ENCODE data around the gene SHMT2.
A peak's percentile ranks its signal among the peaks of the same experiment; 100 is the strongest.

SHMT2 gene

DNA sequence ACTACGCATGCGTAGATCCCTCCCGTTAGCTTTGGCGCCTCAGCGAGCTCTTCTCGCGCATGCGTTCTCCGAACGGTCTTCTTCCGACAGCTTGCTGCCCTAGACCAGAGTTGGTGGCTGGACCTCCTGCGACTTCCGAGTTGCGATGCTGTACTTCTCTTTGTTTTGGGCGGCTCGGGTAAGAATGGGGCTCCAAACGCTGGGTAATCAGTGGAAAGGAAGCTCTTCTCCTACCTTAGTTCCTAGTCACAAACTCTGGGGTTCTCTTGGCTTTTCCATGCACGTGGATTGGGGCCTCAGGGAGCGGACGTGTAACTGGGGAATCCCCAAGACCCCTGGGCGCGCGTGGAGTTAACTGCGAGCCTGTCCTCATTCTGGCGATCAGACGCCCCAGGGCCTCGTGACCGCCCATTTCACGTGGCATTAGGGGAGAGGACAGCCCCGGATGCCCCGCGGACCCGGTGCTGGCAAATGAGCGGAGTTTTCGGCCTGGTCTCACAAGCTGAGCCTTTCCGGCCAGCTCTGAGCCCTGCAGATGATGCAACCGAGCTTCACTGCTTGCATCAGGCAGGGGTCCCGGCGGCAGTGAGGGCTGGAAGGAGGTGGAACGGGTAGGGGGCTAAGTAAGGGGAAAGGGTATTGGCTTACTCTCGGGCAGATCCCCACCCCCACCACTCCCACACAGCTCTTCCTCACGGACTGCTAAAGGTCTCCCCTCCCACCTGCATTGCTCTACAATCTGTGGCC, at the start of gene SHMT2:
Gene SHMT2 (plus strand): TSS at position 78 of the 747 bp plus-strand sequence. CDS start 68 bp downstream, at position 146.
- peak; percentile 98 for DNase-seq

DNA sequence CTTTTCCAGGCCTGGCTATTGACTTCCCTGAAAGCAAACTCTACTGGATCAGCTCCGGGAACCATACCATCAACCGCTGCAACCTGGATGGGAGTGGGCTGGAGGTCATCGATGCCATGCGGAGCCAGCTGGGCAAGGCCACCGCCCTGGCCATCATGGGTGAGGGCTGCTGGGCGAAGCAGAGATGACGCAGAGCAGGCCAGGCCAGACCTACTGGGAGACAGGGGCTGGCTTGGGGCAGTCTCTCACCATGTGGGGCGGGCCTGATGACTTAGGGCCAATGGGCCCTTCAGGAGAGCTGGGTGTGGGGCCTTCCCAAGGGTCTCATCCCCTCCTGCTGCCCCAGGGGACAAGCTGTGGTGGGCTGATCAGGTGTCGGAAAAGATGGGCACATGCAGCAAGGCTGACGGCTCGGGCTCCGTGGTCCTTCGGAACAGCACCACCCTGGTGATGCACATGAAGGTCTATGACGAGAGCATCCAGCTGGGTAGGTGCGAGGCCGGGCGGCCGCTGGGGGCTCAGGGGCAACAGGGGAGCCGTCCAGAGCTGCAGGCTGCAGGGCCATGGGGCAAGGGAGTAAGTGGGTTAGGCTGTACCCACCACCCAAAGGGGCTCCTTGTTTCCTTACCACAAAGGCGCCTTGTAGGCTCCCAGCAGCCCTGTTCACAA, 49.1 kb upstream of the SHMT2 start:
- no peak for DNase-seq

DNA sequence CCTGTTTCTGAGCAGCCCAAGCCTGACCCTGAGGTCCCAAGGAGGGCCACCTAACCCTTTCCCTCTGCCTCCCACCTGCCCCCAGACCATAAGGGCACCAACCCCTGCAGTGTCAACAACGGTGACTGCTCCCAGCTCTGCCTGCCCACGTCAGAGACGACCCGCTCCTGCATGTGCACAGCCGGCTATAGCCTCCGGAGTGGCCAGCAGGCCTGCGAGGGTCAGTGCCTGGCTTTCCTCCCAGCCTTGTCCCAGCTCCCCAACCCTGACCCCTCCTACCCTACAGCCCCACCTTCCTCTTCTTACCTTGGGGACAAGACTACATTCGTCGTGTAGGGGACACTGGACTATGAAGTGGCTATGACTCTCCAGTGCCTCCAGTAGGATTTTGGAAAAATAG, 48.4 kb upstream of the SHMT2 start:
- DNase-seq: no peak

DNA sequence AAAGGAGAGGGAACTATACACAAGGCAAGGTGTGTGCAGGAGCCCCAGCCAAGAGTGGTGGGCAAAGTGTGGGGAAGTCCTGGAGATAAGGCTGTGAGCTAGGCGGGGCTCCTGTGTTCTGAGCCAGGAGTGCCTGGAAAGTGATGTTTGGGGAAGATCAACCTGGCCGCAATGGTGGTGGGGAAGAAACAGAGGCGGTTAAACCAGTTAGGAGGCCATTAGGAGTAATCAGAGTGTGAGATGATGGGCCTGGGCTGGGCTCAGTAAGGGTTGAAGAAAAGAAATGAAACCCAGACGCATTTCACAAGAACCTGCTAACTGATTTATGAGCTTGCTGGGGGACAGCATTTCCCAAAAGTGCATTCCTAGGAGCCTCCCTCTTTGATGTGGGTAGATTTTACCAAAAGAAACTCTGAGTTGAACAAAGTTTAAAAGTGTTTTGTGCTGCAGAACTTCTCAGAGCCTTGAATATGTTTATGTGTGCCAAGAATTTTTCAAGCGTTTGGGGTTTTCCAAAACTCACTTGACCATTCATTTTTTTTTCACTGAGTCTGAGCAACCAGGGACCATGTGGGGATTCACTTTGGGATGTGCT, 47.9 kb upstream of the SHMT2 start:
- no peak for DNase-seq

DNA sequence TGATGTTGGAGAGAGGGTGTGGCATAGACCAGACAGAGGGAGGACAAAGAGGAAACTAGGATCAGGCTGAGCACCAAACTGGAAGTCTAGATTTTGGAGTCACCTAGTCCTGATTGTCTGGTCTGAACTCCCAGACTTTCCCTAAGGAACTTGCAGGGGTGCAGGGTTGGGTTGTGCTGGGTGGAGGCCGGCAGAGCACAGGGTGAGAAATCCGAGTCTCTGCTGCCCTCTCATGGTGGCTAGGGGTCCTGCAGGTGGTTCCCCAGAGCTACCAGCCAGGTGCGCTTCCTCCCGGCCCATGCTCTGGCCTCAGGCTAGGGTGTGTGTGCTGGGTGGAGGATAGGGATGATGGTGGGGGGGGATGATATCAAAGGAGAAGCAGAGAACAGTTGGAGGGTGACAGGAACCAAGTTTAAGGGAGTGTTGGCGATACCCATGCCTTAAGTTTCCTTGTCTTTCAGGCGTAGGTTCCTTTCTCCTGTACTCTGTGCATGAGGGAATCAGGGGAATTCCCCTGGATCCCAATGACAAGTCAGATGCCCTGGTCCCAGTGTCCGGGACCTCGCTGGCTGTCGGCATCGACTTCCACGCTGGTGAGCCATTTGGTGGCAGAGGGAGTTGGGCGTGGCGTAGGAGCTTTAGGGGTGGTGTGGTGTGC, 46.5 kb upstream of the SHMT2 start:
- DNase-seq: peak; percentile 81

DNA sequence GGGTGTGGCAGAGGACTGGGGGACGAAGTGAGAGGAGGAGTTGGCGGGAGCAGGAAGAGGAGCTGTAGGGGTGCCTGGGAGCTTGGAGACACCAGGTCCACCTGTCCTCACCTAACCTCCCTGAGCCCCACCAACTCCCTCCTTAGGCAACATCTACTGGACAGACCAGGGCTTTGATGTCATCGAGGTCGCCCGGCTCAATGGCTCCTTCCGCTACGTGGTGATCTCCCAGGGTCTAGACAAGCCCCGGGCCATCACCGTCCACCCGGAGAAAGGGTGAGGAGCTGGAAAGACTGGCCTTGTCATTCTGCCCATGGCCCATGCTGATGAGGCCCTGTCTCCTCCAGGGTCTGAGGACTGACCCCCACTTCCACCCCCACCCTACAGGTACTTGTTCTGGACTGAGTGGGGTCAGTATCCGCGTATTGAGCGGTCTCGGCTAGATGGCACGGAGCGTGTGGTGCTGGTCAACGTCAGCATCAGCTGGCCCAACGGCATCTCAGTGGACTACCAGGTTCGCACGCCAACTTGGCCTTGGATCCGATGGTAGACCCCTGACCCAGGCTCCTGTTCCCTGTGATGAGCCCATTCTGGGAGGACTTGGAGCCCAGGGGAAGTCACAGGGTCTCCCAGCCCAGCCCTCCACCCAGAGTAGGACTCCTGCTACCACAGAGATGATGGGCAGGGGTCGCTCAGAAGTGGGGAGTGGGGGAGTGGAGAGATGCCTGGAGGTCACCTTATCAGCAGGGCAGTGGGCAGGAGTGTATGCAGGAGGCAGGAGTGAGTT, 45.4 kb upstream of the SHMT2 start:
- no peak for DNase-seq

DNA sequence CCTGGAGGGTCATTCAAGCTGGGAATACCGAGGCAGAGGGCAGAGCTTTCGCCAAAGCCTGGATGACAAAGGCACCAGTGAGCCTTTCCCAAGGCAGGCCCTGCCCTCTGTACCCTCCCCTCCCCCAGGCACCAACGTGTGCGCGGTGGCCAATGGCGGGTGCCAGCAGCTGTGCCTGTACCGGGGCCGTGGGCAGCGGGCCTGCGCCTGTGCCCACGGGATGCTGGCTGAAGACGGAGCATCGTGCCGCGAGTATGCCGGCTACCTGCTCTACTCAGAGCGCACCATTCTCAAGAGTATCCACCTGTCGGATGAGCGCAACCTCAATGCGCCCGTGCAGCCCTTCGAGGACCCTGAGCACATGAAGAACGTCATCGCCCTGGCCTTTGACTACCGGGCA, 44.1 kb upstream of the SHMT2 start:
- no peak for DNase-seq

DNA sequence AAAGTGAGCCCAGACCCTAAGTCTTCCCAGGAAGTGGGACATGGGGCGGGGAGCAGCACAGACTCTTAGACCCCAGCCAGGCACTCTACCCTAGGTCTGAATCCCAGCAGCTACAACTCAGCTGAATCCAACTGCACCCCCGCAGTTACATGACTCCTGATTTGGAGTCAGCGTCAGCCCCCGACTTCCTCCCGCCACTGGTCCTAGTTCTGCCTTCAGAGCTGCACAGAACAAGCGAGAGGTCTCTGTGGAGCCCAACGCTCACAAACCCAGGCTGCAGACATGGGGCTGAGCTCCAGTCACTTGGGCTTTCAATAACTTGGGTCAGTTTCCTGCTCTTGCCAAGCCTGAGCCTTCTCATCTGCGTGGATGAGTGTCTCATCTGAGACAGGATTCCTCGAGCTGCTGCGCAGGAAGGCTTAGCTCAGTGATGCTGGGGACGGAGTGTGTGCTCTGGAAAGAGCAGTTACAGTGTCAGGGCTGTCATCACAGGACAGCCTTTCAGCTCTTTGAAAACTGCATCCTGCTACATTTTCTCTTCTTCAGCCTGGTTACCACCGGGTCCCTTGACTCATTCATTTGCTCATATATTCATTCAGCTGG, 43.5 kb upstream of the SHMT2 start:
- no peak for DNase-seq

DNA sequence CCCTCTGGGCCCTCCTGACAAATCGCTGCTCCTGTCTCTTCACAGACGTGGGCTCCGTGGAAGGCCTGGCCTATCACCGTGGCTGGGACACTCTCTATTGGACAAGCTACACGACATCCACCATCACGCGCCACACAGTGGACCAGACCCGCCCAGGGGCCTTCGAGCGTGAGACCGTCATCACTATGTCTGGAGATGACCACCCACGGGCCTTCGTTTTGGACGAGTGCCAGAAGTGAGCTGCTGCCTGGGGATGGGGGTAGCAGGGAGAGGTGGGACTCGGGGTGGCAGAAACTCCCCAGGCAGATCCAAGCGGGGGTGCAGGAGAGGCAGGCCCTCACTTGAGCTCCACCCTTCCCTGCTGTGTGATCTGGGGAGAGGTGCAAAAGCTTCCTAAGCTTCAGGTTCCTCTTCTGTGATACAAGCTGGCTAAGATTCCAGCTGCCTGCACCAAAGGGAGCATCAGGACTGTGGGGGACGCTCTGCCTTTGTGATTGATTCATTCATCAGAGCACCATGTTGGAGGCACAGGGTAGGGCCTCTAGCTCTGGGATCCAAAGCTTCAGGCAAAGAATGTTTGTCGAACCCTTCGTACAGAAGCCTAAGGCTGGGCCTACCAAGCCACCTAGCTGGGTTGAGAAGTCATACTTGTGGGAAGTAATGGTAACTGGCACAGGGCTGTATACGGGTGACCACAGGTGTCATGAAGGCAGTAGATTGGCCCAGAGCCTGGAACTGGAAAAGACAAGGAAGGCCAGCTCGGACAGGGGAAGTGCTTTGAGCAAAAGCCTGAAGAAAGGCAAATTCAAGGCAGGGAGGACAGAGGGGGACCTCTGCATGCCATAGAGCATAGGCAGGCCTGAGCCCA, 42.1 kb upstream of the SHMT2 start:
- DNase-seq: no peak

DNA sequence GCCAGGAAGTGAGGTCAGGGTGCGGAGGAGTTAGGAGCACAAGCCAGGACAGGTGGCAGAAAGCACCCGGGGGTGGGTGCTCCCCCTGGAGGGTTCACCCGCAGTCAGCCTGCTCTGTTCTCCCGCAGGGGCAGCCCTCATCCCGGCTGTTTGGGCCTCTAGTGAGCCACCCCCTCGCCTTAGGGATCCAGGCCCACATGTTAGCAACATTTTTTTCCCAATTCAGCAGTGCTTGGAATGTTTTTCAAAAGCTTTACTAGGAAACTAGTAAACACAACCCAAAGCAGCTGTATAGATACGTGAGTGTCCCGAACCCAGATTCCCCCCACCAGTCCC, 41.5 kb upstream of the SHMT2 start:
- DNase-seq: no peak

DNA sequence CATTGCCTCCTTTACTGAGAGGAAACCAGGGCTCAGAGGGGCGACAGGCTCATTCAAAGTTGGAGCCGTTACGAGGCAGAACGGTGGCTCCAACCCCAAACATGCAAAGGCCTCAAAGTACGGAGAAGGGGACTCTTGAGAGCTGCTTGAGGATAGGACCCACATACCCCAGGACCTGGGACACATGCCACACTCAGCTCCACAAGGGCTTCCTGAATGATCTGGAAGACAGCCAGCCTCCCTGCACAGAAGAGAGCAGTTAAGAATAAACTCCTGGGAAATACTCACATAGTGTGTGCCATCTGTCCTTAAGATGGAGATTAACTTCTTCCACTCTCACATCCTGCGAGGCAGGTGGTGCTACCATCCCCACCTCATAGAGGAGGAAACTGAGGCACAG, 39.5 kb upstream of the SHMT2 start:
- DNase-seq: no peak

DNA sequence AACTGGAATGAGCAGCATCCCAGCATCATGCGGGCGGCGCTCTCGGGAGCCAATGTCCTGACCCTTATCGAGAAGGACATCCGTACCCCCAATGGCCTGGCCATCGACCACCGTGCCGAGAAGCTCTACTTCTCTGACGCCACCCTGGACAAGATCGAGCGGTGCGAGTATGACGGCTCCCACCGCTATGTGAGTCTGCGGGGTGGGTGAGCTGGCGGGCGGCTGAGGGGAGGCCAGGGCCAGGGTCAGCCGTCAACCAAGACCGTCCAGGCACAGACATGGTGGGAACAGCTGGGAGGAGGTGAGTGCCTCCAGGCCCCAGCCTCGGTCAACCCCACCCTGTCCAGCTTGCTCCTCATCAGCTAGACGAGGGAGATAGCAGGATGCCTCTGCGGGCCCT, 38.7 kb upstream of the SHMT2 start:
- no peak for DNase-seq

DNA sequence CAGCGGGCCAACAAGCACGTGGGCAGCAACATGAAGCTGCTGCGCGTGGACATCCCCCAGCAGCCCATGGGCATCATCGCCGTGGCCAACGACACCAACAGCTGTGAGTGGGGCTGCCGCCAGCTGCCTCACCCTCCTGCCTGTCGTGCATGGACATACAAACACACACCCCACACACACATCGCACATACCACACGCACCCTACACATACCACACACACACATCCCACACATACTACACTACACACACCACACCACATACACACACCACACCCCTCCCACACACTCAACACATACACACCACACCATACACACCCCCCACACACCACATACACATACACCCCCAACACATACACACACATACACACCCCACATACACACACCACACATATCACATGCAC, 38.1 kb upstream of the SHMT2 start:
- DNase-seq: no peak

DNA sequence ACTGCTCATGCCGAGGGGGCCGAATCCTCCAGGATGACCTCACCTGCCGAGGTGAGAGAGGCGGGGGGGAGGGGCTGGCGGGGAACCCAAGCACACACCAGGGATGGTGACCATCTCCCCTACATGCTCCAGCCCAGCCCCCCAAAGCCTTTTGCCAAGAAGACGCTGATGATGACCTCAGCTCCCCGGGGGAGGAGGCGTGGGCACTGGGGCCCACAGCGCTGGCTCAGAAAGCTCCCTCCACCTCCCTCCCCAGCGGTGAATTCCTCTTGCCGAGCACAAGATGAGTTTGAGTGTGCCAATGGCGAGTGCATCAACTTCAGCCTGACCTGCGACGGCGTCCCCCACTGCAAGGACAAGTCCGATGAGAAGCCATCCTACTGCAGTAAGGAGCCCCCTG, 36.6 kb upstream of the SHMT2 start:
- no peak for DNase-seq

DNA sequence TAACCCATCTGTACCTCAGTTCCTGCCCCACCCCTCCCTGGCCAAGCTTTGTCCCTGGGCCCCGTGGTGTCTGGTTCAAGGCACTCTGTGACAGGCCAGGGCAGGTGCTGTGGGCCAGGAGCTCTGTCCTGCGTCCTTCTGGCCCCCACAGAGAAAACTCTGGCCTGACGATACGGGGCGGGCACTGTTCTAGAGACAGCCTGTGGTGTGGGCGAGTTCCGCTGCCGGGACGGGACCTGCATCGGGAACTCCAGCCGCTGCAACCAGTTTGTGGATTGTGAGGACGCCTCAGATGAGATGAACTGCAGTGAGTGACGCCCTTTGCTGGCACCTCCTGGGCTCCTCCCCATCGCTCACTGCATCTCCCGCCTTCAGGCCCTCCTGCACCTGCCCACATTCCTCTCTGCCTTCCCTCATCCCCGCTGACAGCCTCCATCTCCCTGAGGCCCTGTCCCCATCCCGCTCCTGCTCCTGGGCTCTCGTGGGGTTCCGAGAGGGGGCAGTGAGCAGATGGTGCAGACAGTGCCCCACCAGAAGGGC, 35.7 kb upstream of the SHMT2 start:
- DNase-seq: no peak

DNA sequence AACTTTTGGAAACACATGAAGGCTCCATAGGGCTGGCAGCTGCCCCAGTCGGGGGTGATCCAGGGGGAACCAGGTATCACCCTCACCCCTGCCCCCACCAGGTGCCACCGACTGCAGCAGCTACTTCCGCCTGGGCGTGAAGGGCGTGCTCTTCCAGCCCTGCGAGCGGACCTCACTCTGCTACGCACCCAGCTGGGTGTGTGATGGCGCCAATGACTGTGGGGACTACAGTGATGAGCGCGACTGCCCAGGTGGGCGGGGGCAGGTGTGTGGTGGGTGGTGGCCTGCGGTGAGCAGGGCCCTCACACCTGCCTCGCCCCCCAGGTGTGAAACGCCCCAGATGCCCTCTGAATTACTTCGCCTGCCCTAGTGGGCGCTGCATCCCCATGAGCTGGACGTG, 35.3 kb upstream of the SHMT2 start:
- no peak for DNase-seq

DNA sequence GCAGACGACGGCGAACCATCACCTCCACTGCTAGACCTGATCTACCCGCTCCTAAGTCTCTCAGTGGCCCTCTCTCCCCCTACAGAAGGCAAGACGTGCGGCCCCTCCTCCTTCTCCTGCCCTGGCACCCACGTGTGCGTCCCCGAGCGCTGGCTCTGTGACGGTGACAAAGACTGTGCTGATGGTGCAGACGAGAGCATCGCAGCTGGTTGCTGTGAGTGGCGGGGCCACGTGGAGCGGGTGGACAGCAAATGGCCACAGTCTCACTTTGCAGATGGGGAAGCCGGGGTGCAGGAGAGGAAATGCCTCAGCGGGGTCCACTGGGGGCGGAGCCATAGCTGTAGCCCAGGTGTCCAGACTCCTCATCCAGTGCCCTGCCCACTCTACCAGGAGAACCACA, 34.3 kb upstream of the SHMT2 start:
- no peak for DNase-seq

DNA sequence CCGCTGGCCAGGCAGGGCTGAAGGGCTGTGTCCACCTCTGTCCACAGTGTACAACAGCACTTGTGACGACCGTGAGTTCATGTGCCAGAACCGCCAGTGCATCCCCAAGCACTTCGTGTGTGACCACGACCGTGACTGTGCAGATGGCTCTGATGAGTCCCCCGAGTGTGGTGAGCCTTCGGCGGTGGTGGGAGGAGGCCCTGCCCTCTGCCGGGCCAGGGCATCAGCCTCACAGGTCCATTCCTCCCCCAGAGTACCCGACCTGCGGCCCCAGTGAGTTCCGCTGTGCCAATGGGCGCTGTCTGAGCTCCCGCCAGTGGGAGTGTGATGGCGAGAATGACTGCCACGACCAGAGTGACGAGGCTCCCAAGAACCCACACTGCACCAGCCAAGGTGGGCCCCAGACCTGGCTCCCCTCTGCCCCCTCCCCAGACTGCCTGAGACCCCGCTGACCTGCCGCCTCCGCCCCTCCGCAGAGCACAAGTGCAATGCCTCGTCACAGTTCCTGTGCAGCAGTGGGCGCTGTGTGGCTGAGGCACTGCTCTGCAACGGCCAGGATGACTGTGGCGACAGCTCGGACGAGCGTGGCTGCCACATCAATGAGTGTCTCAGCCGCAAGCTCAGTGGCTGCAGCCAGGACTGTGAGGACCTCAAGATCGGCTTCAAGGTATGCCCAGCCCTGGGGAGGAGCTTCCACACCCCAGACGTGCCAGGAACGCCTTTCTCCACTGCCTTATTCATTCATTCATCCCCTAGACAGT, 33.7 kb upstream of the SHMT2 start:
- no peak for DNase-seq

DNA sequence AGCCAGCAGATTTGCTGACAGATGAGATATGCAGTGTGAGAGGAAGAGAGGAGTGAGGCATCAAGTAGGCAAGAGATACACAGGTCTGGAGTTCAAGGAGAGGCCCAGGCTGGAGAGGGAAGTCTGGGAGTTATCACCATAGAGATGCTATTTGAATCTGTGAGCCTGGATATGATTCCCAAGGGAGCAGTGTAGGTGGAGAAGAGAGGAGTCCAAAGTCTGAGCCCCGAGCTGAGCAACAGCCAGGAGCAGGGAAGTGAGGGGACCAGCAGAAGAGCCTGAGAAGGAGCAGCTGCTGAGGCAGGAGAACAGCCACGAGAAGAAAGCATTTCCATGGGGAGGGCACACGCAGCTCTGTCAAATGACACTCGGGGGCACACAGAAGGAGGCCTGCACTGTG, 33.1 kb upstream of the SHMT2 start:
- DNase-seq: no peak

DNA sequence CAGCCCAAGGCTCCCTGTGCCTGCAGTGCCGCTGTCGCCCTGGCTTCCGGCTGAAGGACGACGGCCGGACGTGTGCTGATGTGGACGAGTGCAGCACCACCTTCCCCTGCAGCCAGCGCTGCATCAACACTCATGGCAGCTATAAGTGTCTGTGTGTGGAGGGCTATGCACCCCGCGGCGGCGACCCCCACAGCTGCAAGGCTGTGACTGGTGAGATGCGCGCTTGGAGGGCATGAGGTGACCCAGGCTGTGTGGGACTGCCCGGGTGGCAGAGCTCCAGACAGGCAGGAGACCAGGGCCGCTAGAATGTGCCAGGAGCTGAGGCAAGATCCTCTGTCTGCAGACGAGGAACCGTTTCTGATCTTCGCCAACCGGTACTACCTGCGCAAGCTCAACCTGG, 32.6 kb upstream of the SHMT2 start:
- no peak for DNase-seq

DNA sequence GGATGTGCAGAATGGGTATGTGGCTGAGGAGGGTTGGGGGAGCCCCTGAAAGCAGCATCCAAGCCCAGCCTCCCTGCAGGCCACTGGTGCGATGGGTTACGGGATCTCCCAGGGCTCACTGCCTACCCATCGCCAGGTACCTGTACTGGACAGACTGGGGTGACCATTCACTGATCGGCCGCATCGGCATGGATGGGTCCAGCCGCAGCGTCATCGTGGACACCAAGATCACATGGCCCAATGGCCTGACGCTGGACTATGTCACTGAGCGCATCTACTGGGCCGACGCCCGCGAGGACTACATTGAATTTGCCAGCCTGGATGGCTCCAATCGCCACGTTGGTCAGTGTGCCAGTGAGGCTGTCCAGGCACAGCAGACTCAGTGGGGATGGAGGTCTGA, 31.2 kb upstream of the SHMT2 start:
- DNase-seq: no peak

Measured in activated CD4-positive, alpha-beta T cell treated with anti-CD3 and anti-CD28 coated beads, Interleukin-10, Interleukin-2, amounts not matched to agents 100 ng/mL and 50 ng/mL, durations not matched to agents 16 hours and 8 hours (primary cell).